Muscle layer of colon (tissue), 2 donors: ENCODE measurements around the gene UCN.
A peak's percentile ranks its signal among the peaks of the same experiment; 100 is the strongest.

ENCODE experiments used
- H3K27ac ChIP-seq: one replicate; pipeline ENCODE4 v1.7.0; 2013; ENCODE audit warnings: low read depth, mild to moderate bottlenecking, low read length, moderate library complexity
- H3K27me3 ChIP-seq, 2 donors: one replicate each; pipeline ENCODE4 v1.7.0; 2013; ENCODE audit warnings: low read length in 2 of 2, mild to moderate bottlenecking in 2 of 2; ENCODE audit not compliant: insufficient read depth in 2 of 2, control insufficient read depth in 1 of 2
- H3K36me3 ChIP-seq: one replicate; pipeline ENCODE4 v1.7.0; 2013; ENCODE audit warnings: mild to moderate bottlenecking, low read length; ENCODE audit not compliant: insufficient read depth
- H3K4me1 ChIP-seq: one replicate; pipeline ENCODE4 v1.7.0; 2013; ENCODE audit warnings: mild to moderate bottlenecking, low read length; ENCODE audit not compliant: insufficient read depth
- H3K4me3 ChIP-seq, 2 donors: one replicate each; pipeline ENCODE4 v1.7.0; 2013; ENCODE audit warnings: low read length in 2 of 2, low read depth in 1 of 2, mild to moderate bottlenecking in 1 of 2, moderate library complexity in 1 of 2
- H3K9ac ChIP-seq: one replicate; pipeline ENCODE4 v1.7.0; 2013; ENCODE audit warnings: low read length
- H3K9me3 ChIP-seq: one replicate; pipeline ENCODE4 v1.7.0; 2013; ENCODE audit warnings: mild to moderate bottlenecking, low read length
- donor health status: abdominal sarcoma.
- donor health status: Adenocarcinoma of cecum.

The UCN gene

GRCh38 chr2:27264753-27265535 is 43.3 kb downstream of the UCN start:
- Histone ChIP-seq H3K9ac (no peak overlapping the region), H3K27me3 (peaks cover 51 to 67% of the 10 kb centered on the region in 2 donors)

GRCh38 chr2:27264253-27264752 is 43.9 kb downstream of the UCN start:
- H3K4me1 ChIP-seq = peaks cover 13% of the 10 kb centered on the region

More at GRCh38 chr2:27264753-27265535, 43.3 kb downstream of the UCN start:
- H3K4me1 ChIP-seq = peaks cover 13% of the 10 kb centered on the region
- no peaks in the 10 kb centered on the region for H3K9me3 ChIP-seq
- no peaks in the 10 kb centered on the region for H3K36me3 ChIP-seq
- H3K27ac ChIP-seq = no peak overlapping the region
- H3K4me3 ChIP-seq = peak overlapping the region in 1 of 2 donors; percentile 35

DNA sequence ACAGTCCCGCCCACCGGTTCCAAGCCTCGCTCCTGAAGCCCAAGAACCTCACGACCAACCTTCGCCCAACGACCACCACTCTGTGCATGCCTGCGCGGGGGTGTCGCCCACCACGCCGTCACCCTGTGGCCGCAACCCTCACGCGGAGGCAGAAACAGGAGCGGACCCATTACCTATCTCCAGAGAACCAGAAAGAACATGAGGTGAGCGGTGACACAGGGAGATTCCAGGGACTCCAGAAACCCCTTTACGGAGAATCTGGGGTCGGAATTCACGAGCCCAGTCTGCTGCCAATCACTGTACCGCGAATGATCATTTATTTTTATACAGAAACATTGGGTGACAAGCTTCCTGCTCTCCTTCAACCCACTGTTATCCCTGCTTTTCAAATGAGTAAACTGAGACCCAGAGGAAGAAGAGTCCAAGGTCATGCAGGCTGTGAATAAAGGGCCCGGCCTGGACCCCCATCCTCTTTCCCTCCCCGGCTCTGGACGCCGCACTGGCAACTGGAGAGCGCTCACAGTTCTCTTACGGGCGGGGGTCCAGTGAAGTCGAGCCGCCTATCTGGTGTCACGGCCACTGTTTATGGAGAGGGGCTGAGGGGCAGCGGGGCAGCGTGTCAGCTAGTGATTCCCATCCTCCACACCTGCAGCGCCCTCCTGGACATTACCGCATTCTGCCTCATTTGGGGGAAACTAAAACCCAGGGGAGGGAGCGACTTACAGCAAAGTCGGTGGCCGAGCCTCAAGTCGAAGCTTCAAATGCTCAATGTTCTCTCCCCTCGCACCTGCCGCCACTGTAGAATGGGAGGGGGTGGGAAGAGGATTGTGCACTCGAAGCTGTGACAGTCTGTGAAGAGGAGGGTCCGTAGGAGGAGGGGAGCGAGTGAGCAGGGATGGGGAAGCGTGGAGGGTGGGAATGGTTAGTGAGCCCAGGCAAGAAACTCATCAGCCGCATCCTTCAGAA is 44.7 kb downstream of the UCN start:
- H3K9ac ChIP-seq = no peak overlapping the region
- no peaks in the 10 kb centered on the region for H3K36me3 ChIP-seq
- H3K4me3 ChIP-seq = peak overlapping the region in 1 of 2 donors; percentile 49
- H3K4me1 ChIP-seq = peaks cover 13% of the 10 kb centered on the region
- no peak overlapping the region for H3K27ac ChIP-seq
- no peaks in the 10 kb centered on the region for H3K9me3 ChIP-seq
- peaks cover 51 to 75% of the 10 kb centered on the region in 2 donors for H3K27me3 ChIP-seq

More at GRCh38 chr2:27264253-27264752, 43.9 kb downstream of the UCN start:
- Histone ChIP-seq H3K27ac (no peak overlapping the region), H3K9me3 (no peaks in the 10 kb centered on the region), H3K36me3 (no peaks in the 10 kb centered on the region), H3K4me3 (peak overlapping the region in 1 of 2 donors; percentile 35), H3K9ac (no peak overlapping the region), H3K27me3 (peaks cover 51 to 72% of the 10 kb centered on the region in 2 donors)

DNA sequence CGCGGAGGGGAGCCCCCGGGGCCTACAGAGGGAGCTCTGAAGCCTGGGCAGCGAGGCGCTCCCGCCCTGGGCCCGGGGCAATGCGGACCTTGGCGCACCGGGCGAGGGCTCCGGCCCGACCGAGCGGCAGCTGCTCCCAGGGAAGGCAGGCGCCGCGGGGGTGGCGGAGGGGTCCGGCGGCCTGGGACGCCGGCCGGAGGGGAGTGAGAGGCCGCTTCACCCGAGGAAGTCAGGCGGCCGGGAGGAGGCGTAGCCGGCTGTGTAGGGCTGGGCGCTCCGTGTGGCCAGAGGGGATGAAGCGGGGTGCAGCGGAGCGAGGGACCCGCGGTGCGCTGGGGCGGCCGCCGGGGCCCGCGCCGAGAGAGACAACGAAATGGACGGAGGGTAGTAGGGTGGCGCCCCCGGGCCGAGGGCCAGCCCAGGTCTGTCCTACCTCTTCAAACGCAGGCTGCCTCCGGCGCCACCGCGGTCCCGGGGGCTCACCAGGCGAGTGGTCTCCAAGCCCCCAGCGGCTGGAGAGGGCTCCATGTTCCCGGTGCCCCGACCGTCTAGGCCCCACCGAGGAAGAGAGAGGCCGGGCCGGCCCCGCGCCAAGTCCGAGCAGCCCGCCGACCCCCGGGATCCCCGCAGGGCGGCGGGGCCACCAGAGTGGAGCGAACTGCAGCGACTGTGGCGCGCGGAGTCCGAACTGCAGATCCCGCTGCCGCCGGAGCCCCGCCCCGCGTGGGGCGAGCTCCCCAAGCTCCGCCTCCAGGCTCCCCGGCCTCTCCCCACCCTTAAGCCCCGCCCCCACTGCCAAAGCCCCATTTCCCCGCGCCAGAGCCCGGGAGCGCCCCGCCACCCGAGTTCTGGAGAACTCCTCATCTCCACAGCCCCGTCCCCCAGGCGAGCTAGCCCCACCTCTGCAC is 45.6 kb downstream of the UCN start, which contains the start of gene SLC30A3:
Gene SLC30A3 (minus strand): TSS at position 669 of the 908 bp plus-strand sequence. CDS start 141 bp downstream, at position 528.
- Histone ChIP-seq H3K4me3 (peak within 1 kb of the TSS; percentile 38 to 49), H3K36me3 (no peaks in the 10 kb centered on the region), H3K4me1 (peaks cover 13% of the 10 kb centered on the region), H3K9me3 (no peaks in the 10 kb centered on the region), H3K27ac (no peak within 1 kb of the TSS), H3K27me3 (peaks cover 51 to 82% of the 10 kb centered on the region in 2 donors), H3K9ac (no peak within 1 kb of the TSS)

DNA sequence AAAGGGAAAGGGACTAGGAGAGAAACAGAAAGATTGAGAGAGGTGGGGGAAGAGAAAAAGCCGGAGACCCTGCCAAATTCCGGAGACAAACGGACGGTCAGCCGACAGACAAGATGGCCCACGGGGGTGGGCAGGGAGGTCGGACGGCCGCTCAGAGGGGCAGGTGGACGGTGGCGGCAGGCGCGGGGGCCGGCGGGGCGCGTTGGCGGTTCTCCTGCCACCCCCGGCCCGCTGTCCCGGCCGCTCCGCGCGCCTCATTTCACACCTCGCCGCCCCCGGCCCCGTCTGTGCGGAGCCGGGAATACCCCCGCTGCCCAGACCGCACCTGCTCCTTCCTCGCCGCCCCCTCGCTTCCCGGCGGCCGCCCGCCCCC is 46.3 kb downstream of the UCN start:
- Histone ChIP-seq H3K4me1 (peaks cover 13% of the 10 kb centered on the region), H3K4me3 (no peak overlapping the region), H3K9me3 (no peaks in the 10 kb centered on the region), H3K9ac (no peak overlapping the region), H3K27me3 (peaks cover 51 to 76% of the 10 kb centered on the region in 2 donors), H3K36me3 (no peaks in the 10 kb centered on the region), H3K27ac (no peak overlapping the region)

- Histone ChIP-seq H3K27ac (no peak overlapping the region), H3K27me3 (peaks cover 51 to 75% of the 10 kb centered on the region in 2 donors), H3K4me1 (peaks cover 13% of the 10 kb centered on the region), H3K4me3 (no peak overlapping the region), H3K9me3 (no peaks in the 10 kb centered on the region), H3K9ac (no peak overlapping the region), H3K36me3 (no peaks in the 10 kb centered on the region)
These were observed 46.9 kb downstream of the UCN start for GRCh38 chr2:27261241-27261925.

GRCh38 chr2:27258051-27258450 is 50.2 kb downstream of the UCN start:
- no peak overlapping the region for H3K9ac ChIP-seq
- H3K4me1 ChIP-seq = peaks cover under 1% of the 10 kb centered on the region
- H3K27ac ChIP-seq = no peak overlapping the region
- no peaks in the 10 kb centered on the region for H3K36me3 ChIP-seq
- no peak overlapping the region for H3K4me3 ChIP-seq
- peaks cover 19 to 46% of the 10 kb centered on the region in 2 donors for H3K27me3 ChIP-seq
- H3K9me3 ChIP-seq = no peaks in the 10 kb centered on the region
